HPDE6-E6E7 (cell line): Measurements from ENCODE around the gene GCGR.

ENCODE experiments used
- DNase-seq: peaks from one replicate; pipeline ENCODE4 v3.0.0; 2011; ENCODE audit warnings: missing footprints; ENCODE audit errors: extremely low spot score

The GCGR gene

GRCh38 chr17:81846743-81847689 is 43.1 kb downstream of the GCGR start:
- no peak for DNase-seq

DNA sequence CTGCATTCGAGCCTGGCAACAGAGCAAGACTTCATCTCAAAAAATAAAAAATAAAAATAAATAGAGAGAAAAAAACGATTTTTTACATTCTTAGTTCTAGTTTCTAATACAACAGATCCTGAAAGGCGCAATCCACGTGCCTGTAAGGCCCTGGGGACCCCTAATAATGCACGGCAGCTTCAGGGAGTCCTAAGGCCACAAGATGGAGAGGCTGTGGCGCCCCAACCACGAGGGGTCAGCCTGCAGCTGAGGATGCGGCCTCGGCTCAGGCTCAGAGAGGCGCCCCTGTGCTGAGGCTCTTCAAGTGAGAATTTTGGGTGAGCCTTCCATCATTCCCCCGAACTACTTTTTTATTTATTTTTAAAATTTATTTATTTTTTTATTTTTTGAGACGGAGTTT is 45.5 kb downstream of the GCGR start:
- no peak for DNase-seq

DNA sequence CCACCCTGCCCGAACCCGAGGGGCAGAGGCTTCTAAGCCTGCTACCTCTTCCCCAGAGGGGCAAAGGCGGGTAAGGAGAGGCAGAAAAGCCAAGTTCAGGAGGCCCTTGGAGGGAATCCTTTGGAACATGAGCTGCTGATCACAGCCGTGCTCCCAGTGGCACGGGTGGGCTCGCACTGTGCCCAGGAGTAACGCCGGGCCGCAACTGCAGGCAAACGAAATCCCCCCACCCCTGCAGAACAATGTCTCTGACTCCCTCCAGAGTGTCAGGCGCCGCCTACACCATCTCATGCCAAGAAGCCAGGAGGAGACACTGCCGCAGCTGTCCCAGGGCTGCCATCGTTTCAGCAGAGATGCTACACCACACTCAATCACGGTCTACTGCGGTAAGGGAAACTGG is 47.5 kb downstream of the GCGR start:
- DNase-seq: no peak

DNA sequence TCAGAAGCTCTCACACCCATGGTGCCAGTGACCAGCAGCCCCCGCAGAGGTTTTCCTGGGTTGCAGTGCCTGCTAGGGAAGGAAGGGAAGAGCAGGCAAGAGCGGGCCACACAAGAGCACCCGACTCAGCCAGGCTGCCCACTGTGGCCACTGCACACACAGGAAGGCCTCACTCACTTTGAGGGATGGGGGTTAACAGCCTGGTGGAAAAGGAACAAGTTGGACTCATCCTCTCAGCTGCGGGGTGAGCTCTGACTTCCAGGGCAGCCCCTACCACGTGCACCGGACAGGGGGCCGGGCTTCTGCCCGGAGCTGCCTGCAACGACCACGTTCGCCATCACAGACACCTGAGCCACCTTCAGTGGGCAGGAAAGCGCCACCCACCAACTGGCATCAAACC is 48.3 kb downstream of the GCGR start:
- no peak for DNase-seq

GRCh38 chr17:81854974-81855774 is 51.2 kb downstream of the GCGR start:
- DNase-seq: no peak

GRCh38 chr17:81858170-81858966 is 54.4 kb downstream of the GCGR start:
- no peak for DNase-seq

DNA sequence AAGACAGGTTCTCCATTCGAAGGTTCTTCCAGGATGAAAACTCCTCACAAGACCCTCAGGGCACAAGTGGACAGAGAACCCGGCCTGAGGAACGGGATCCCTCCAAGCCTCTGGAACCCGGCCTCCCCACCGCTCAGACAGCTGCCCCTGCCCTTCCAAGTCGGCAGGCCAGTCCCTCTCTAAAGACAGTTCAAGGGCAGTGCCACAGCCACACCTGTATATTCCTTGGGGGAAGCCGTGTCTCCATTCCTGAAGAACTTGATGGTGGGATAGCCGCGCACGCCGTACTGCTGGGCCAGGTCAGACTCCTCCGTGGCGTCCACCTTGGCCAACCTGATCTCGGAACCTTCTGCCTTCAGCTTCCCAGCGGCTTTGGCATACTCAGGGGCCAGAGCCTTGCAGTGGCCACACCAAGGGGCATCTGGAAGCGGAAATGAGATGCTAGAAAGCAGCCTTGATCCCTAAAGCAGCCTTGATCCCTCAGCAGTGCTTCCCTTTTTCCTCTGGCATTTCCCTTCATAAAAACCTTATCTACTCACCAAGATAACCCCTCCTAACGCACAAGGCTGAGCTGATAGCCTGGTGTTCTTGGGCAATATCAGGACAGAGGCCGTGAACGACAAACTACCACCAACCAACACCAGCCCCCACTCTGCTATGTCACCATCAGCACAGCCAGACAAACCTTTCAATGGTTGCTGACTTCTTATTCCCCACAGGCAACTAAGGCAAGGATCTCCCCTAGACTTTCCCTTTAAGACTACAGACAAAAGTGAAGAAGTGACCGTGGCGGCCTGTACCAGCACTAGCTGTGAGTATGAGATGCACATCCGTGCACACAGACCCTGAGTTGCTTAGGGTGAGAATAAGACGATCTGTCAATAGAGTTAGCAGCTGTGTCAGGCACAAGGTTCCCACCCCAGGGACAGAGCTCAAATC is 55.3 kb downstream of the GCGR start:
- no peak for DNase-seq

- DNase-seq: no peak
Measured at GRCh38 chr17:81859906-81860755, 56.2 kb downstream of the GCGR start, which contains the start of gene P4HB. TSS of gene P4HB (minus strand) at chr17:81860535. CDS start at chr17:81860471, 64 bp downstream.

- DNase-seq: peak; percentile 100
Measured at GRCh38 chr17:81860756-81861568, 57.0 kb downstream of the GCGR start.

GRCh38 chr17:81863123-81863675 is 59.2 kb downstream of the GCGR start:
- DNase-seq: no peak
